GM12892 (cell line): Measurements from ENCODE around the gene NSDHL.

Experiments
- POLR2A ChIP-seq: IDR thresholded peaks from 2 replicates; pipeline ENCODE4 v1.6.1; 2011; ENCODE audit warnings: low read depth, low read length, control low read depth
- POLR2AphosphoS5 ChIP-seq: IDR thresholded peaks from 2 replicates; pipeline ENCODE4 v1.6.1; 2011; ENCODE audit warnings: low read depth, low read length, control low read depth
- TAF1 ChIP-seq: IDR thresholded peaks from 2 replicates; pipeline ENCODE4 v1.6.1; 2011; ENCODE audit warnings: low read depth, mild to moderate bottlenecking, control low read depth, low read length, borderline replicate concordance

DNA sequence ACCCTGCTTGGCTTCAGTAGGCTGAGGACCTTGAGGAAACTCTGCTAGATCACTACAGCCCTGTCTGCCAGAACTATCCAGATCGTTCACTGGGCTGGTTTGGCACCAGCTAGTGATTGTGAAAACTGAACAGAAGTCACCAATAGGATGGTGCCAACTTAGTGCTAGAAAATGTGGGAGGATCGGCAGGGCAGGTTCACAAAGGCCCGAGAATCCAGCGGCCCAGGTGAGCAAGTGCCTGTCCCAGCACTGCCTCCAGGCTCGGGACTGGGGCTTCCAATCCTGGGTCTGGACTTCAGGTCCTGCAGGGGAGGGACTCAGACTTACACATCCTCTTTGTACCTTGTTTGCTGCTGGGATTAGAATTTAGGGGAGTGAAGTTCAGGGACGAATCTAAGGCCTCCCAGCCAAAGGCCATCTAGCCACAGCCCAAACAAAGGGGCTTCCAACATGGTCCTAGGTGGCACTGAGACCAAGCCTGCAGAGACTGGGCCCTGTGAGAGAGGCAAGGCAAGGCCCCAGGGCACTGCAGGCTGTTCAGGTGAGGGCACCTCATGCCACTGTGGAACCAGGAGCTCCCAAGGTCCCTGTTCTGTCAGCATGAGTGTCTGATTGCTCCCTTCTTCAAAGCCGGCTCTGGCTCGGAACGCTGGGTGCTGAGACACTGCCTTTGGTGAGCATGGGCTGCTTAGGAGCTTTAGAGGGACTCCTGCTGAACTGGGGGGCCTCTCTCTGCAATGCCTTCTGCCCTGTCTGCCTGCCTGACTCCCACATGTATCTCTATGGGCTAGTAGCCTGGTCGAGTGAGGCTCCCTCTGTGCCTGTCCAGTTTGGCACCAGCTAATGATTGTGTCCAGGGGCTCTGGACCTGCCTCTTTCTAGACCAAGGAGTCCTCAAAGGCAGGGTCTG lies 46.3 kb downstream of the NSDHL start:
- no peak for TF ChIP-seq POLR2A
- no peak for TF ChIP-seq POLR2AphosphoS5
- no peak for TF ChIP-seq TAF1
